GM12865 (cell line): ENCODE measurements around the gene WDSUB1.

ENCODE experiments used
- DNase-seq: peaks from one replicate; pipeline ENCODE4 v3.0.0; 2010; ENCODE audit warnings: low read depth
- H3K4me3 ChIP-seq: 2 replicates; pipeline ENCODE4 v1.5.1; 2011; ENCODE audit warnings: mild to moderate bottlenecking, low read depth, low read length, control low read depth
- CTCF ChIP-seq: IDR thresholded peaks from 2 replicates; pipeline ENCODE4 v1.5.1; 2011; ENCODE audit warnings: low read length, control low read depth, low read depth, inconsistent platforms; ENCODE audit not compliant: insufficient read depth; ENCODE audit errors: missing control alignments

The WDSUB1 gene

GRCh38 chr2:159298967-159299366, 12.5 kb upstream of the WDSUB1 start:
- no peak for TF ChIP-seq CTCF
- no peak for DNase-seq
- H3K4me3 ChIP-seq: no peak overlapping the region

GRCh38 chr2:159297042-159297707, 10.7 kb upstream of the WDSUB1 start:
- DNase-seq: no peak

GRCh38 chr2:159292157-159292556, 5.7 kb upstream of the WDSUB1 start:
- DNase-seq: no peak
- no peak overlapping the region for H3K4me3 ChIP-seq
- no peak for TF ChIP-seq CTCF

More at GRCh38 chr2:159297042-159297707, 10.7 kb upstream of the WDSUB1 start:
- no peak for TF ChIP-seq CTCF
- no peak overlapping the region for H3K4me3 ChIP-seq

GRCh38 chr2:159290289-159290907, 3.9 kb upstream of the WDSUB1 start:
- TF ChIP-seq CTCF: no peak
- no peak overlapping the region for H3K4me3 ChIP-seq
- DNase-seq: peak; percentile 60

GRCh38 chr2:159287733-159288132, 1.2 kb upstream of the WDSUB1 start:
- DNase-seq: no peak
- TF ChIP-seq CTCF: no peak
- H3K4me3 ChIP-seq: no peak overlapping the region

GRCh38 chr2:159286709-159287441, 372 bp upstream of the WDSUB1 start:
- H3K4me3 ChIP-seq: peak overlapping the region; percentile 69
- no peak for TF ChIP-seq CTCF
- peak; percentile 97 for DNase-seq
